Body of pancreas (tissue), 4 donors: ENCODE data around the gene CANX.
"Not testable (repeated sequence)": the region's sequence is repeated elsewhere in the genome, so short reads cannot be mapped to it uniquely, and the experiment has no call there.

Source experiments
- POLR2A ChIP-seq, 3 donors: fragments of 450-650 bp; IDR thresholded peaks; one replicate each; pipeline ENCODE4 v1.6.1; 2016; ENCODE audit warnings: antibody characterized with exemption in 3 of 3, mild to moderate bottlenecking in 2 of 3
- TF ChIP-seq, protein P1 (sequence below), 7 experiments: fragments of 450-650 bp in 4 of 7; fragments of 200-600 bp in 3 of 7; sonication (generic) in 3 of 7; IDR thresholded peaks; one replicate each; pipeline ENCODE4 v1.5.1; 2016 to 2019; ENCODE audit warnings: antibody characterized with exemption in 7 of 7

GRCh38 chr5:179657302-179658178, 41.2 kb upstream of the CANX start:
- not testable (repeated sequence) for TF ChIP-seq POLR2A (IDR thresholded peaks at IDR 0.05)
- TF ChIP-seq, protein P1, sequence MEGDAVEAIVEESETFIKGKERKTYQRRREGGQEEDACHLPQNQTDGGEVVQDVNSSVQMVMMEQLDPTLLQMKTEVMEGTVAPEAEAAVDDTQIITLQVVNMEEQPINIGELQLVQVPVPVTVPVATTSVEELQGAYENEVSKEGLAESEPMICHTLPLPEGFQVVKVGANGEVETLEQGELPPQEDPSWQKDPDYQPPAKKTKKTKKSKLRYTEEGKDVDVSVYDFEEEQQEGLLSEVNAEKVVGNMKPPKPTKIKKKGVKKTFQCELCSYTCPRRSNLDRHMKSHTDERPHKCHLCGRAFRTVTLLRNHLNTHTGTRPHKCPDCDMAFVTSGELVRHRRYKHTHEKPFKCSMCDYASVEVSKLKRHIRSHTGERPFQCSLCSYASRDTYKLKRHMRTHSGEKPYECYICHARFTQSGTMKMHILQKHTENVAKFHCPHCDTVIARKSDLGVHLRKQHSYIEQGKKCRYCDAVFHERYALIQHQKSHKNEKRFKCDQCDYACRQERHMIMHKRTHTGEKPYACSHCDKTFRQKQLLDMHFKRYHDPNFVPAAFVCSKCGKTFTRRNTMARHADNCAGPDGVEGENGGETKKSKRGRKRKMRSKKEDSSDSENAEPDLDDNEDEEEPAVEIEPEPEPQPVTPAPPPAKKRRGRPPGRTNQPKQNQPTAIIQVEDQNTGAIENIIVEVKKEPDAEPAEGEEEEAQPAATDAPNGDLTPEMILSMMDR (IDR thresholded peaks at IDR 0.05) = not testable (repeated sequence)
